AG10803 (cell line): Measurements from ENCODE around the gene NISCH.

Experiments used
- DNase-seq: peaks from one replicate; pipeline ENCODE4 v3.0.0; 2010; ENCODE audit warnings: low read depth
- H3K4me3 ChIP-seq: 2 replicates; pipeline ENCODE4 v1.5.1; 2011; ENCODE audit warnings: mild to moderate bottlenecking, low read length, control low read depth
- TF ChIP-seq, protein P1 (sequence below): conservative IDR thresholded peaks from 2 replicates; pipeline ENCODE4 v1.5.1; 2011; ENCODE audit warnings: mild to moderate bottlenecking, low read length, control low read depth, inconsistent platforms

The NISCH gene

DNA sequence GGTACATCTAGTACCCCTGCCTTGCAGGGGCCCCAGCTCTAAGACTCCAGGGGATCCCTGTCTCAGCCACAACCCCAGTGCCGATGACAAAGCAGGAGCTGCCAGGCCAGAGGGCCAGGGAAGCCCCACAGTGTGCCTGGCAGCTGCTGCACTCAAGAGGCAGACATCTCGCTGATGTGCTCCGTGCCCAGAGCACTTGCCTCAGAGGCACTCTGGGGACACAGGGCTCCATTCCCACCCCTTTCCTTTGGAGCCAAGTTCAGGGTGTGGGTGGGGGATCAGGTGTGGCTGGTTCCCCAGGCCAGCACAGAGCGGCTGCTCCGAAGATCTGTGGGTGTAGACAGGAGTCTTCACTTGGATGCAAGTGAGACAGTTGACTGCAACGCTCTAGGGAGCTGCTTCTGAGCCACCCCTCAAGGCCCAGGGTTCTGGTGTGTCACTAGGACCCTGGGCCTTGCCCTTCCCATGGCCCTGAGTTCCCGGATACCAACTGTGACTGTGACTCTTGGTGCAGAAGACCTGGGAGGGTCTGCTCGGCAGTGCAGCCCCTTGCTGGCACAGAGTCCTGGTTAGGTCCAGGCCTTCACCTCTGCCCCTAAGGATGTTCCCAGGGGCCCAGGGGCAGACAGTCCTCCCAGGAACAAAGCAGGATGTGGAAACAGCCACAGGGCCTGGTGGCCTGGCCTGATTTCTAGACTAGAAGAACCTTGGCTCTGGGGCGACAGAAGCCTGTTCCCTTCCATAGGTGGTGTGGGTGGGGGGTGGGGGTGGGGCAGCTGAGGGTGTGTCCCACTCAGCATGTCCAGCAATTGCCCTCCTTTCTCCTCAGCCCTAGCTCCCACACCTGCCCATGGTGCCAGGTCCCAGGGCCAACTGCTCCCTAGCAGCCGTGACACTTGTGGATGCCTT is 75.8 kb downstream of the NISCH start:
- H3K4me3 ChIP-seq: no peak overlapping the region; the same call in 1 of the 2 replicates
- TF ChIP-seq, protein P1, sequence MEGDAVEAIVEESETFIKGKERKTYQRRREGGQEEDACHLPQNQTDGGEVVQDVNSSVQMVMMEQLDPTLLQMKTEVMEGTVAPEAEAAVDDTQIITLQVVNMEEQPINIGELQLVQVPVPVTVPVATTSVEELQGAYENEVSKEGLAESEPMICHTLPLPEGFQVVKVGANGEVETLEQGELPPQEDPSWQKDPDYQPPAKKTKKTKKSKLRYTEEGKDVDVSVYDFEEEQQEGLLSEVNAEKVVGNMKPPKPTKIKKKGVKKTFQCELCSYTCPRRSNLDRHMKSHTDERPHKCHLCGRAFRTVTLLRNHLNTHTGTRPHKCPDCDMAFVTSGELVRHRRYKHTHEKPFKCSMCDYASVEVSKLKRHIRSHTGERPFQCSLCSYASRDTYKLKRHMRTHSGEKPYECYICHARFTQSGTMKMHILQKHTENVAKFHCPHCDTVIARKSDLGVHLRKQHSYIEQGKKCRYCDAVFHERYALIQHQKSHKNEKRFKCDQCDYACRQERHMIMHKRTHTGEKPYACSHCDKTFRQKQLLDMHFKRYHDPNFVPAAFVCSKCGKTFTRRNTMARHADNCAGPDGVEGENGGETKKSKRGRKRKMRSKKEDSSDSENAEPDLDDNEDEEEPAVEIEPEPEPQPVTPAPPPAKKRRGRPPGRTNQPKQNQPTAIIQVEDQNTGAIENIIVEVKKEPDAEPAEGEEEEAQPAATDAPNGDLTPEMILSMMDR: no peak
- DNase-seq: no peak

DNA sequence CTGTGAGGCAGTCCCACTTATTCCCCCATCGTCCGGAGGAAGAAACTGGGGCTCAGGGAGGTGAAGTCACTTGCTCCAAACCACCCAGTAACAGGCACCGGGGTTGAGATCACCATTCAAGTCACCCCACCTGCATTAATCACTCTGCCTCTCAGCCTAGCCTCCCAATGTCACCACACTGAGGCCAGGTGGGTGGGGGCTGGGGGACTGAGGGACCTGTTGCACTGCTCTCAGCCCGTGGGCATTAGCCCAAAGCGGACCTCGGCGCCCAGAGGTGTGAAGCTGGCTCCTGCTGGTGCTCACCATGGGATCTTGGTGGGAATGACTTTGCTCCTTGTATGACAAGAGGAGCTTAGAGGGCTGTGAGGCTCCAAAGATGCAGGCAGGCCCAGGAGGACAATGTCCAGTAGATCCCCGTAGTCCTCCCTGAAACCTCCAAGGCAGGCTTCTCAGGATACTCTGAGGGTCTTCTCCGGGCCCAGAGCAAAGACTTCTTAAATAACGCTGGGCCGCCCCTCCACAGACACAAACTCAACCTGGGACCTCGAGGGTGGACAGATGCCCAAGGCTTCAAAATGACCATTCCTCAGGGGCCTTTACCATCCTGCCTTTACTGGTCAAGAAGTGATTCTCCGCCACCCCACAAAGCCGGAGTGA is 76.6 kb downstream of the NISCH start:
- H3K4me3 ChIP-seq: peak overlapping the region; percentile 66

DNA sequence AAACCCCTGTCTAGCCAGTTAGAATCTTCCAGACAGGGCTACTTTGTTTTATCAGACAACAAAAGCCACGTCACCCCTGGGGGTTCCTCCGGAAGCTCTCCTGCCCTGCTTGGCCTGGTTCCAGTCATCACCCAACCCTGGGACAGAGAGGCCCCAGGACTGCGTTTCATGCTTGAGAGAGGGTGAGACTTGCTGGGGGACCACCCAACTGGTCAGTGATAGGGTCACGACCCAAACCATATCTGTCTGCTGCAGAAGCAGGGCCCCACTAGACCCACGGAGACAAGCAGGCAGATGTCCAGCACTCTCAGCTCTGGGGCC is 77.1 kb downstream of the NISCH start:
- peak overlapping the region; percentile 66 for H3K4me3 ChIP-seq
- TF ChIP-seq, protein P1: no peak
- no peak for DNase-seq

More for the DNA sequence above, 76.6 kb downstream of the NISCH start:
- TF ChIP-seq, protein P1: no peak
- no peak for DNase-seq

DNA sequence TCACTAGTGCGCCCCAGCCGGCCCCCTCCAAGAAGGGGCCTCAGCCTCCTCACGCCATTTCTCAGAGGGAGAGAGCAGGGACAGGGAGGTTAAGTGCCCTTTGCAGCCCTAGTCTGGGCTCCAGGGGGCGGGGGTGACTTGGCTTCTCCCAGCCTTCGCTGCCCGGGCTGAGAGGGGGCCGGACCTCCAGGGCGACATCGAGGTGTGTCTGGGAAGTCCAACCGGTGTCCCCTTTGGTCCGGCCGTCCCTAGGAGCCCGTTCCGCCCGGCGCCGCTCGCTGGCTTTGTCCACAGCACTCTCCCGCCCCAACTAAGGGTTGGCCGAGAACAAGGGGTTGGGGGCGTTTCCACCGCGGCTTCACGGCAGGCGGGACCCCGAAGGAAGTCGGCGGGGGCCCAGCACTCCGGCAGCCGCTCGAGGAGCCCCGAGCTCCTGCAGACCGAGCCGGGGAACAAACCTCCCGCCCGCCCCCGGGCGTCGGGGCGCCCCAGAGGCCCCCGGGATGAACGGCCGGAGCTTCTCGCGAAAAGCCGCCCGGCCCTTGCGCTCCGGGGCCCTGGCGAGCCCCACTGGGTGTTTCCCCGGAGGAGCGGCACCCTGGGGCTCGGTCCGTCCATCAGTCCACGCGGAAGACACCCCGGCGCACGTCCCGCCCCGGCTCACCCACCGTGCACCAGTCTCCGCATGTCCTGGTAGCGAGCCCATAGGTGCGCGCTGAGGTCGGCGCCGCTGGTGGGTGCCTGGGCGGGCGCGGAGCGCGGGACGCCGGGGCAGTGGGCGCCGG is 77.6 kb downstream of the NISCH start:
- DNase-seq: no peak
- H3K4me3 ChIP-seq: peak overlapping the region; percentile 66
- TF ChIP-seq, protein P1: no peak

DNA sequence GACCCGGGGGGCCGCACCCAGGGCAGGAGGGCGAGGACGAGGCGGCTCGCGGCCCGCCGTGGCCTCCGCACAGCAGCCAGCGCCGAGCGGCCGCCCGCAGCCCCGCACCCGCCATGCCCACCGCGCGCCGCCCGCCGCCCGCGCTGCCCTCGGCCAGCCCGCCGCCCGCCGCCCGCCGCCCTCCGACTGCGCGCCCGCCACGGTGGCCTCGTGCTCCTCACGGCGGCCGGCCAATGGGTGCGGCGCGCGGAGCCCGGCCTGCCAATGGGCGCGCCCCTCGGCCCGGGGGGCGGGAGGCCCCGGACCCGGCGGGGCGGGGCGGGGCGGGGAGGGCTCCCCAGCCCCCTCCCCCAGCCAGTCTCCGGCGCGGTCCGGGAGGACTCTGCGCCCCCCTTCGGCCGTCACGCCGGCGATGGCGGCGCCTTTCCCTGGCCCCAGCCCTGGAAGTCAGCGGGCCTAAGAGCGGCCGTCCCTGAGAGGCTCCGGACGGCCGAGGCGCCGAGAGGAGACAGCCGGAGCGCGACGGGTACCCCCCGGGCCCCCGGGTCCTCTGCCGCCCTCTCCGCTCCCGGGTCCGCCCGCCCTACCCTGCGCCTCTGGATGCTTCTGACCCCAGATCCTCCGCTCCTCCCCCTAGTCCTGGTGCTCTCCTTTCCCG is 78.3 kb downstream of the NISCH start, which contains the start of gene NT5DC2:
TSS of gene NT5DC2 (minus strand) at position 235 of the 658 bp plus-strand sequence. CDS start at position 115, 120 bp downstream.
- H3K4me3 ChIP-seq: peak within 1 kb of the TSS; percentile 66
- TF ChIP-seq, protein P1: no peak; the same call in 1 of the 2 replicates
- DNase-seq: peak; percentile 64

DNA sequence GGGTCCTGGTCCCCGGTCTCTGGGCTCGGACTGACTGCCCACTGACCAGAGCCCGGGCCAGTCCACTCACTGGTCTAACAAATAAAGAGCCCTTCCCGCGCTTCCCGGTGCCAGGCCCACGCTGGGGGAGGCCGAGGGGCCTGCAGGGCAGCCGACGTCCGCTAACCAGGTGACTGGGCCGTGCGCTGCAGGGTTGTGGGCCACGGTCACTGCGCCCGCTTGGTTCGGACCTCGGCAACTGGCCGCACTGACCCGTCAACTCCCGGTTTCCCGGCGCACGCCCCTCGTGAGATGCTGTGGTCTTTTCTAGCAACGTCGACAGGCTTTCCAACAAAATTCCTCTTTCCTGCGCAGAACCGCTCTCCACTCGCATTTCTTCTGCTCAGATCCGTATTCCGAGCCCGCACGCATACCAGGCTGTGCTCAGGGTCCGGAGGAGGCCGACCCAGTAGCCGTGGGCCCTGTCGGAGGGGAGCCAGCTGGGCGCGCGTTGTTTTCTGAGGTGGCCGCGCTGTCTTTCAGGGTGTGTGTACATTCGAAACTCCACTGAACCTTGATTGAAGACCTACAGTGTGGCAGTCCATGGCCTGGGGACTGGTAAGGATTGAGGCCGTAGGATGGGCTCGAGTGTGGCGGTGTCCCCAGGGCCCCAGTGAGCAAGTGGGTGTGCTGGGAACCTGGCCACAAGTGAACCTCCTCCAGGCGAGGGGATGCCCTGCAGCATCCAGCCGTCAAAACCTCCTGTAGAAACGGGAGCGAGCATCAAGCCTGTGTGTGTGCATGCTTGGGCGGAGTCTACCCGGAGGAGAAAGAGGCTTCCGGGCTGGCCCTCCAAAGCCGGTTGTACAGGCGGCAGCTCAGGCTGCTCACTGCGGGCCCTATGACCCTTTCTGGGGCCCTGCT is 79.1 kb downstream of the NISCH start:
- TF ChIP-seq, protein P1: no peak
- DNase-seq: peak; percentile 18
- H3K4me3 ChIP-seq: peak overlapping the region; percentile 65
